VCaP (cell line): ENCODE data around the gene MANEA.
A peak's percentile ranks its signal among the peaks of the same experiment; 100 is the strongest.
"Not testable (repeated sequence)": the region's sequence is repeated elsewhere in the genome, so short reads cannot be mapped to it uniquely, and the experiment has no call there.

Experiments
- H3K27ac ChIP-seq: fragments of 450-650 bp; 2 replicates; pipeline ENCODE4 v1.5.1; 2017
- TF ChIP-seq, protein P1 (sequence below): fragments of 450-650 bp; conservative IDR thresholded peaks from 2 replicates; pipeline ENCODE4 v1.5.1; 2017; ENCODE audit warnings: mild to moderate bottlenecking, moderate library complexity

The MANEA gene

DNA sequence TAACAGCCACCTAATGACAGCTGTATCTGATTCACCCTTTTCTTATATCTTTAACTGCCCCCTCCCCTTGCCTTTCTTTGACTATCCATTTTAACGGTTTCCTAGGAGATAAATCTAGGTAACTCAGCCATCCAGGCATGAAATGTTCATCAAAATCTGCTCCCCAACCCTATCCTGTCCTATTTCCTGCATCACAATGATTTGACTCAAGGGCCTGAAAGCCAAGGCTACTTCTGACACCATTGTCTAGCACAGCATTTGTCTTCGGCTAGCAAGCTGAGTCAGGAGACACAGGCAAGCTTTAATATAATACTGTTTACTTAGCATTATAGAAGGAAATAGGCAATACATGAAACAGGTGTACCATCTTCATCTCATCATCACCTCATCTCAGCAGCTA lies 31.6 kb upstream of the MANEA start:
- H3K27ac ChIP-seq = peak overlapping the region; percentile 37
- TF ChIP-seq, protein P1, sequence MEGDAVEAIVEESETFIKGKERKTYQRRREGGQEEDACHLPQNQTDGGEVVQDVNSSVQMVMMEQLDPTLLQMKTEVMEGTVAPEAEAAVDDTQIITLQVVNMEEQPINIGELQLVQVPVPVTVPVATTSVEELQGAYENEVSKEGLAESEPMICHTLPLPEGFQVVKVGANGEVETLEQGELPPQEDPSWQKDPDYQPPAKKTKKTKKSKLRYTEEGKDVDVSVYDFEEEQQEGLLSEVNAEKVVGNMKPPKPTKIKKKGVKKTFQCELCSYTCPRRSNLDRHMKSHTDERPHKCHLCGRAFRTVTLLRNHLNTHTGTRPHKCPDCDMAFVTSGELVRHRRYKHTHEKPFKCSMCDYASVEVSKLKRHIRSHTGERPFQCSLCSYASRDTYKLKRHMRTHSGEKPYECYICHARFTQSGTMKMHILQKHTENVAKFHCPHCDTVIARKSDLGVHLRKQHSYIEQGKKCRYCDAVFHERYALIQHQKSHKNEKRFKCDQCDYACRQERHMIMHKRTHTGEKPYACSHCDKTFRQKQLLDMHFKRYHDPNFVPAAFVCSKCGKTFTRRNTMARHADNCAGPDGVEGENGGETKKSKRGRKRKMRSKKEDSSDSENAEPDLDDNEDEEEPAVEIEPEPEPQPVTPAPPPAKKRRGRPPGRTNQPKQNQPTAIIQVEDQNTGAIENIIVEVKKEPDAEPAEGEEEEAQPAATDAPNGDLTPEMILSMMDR = no peak

DNA sequence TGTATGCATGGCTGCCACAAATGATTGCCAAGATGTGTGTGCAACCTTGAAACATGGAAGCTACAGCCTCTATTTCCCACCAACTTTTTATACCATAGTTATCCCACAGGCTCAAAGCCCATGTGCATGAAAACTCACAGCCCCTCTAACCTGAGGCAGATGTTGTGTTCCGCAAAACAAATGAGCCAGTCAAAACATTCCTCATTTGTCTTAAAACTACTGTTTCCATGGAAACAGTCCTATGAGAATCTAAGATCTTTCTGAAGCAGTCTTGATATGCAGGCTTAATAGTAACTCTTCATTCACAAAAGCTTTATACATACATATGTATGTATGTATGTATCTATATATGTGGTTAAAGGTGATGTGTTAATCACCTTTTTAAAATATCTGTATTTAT lies 31.2 kb upstream of the MANEA start:
- peak overlapping the region; percentile 37 for H3K27ac ChIP-seq

DNA sequence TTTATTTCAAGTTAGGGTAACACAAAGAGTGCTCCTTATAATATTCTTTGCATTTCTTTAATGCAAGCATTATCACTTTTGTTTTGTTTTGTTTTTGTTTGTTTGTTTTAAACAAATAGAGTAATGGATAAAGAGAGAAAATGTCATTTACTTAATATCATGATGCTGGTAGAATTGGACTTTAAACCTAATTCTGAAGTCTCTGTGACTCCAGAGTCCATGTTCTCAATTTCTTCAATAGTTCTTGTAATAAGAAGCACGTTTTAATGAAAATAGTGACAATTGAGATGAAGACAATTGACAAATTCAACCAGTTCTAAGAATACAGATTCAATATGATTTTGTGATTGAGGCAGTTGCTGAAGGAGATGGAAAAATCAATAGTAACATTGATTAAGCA lies 30.3 kb upstream of the MANEA start:
- TF ChIP-seq, protein P1 = no peak
- no peak overlapping the region for H3K27ac ChIP-seq

More for the DNA sequence above, 31.2 kb upstream of the MANEA start:
- TF ChIP-seq, protein P1 = no peak

DNA sequence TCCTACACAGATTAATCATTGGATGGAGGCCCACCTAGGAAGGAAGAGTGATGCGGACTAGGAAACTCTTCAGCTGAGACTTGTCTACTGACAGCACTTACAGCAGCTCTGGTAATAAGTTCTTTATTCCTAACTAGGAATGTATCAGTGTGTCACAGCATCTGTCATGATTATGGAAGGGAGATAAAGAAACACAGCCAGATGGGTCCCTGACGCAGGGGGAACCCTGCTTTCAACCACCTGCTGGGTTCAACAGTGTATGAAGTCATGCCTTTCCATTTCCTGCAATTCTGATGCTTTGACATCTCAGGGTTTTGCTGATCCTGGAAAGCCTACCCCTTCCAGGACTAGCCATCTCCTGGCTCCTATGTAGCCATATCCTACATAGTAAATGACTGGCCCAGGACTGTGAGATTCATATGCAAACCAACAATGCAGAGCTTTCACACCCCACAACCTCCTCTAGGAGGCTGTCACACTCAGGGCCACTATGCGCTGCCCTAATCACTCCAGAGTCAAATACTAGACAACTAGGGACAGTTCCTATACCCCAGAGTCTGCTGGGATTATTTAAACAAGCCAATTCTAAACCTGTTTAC lies 29.0 kb upstream of the MANEA start:
- TF ChIP-seq, protein P1 = no peak
- H3K27ac ChIP-seq = no peak overlapping the region

DNA sequence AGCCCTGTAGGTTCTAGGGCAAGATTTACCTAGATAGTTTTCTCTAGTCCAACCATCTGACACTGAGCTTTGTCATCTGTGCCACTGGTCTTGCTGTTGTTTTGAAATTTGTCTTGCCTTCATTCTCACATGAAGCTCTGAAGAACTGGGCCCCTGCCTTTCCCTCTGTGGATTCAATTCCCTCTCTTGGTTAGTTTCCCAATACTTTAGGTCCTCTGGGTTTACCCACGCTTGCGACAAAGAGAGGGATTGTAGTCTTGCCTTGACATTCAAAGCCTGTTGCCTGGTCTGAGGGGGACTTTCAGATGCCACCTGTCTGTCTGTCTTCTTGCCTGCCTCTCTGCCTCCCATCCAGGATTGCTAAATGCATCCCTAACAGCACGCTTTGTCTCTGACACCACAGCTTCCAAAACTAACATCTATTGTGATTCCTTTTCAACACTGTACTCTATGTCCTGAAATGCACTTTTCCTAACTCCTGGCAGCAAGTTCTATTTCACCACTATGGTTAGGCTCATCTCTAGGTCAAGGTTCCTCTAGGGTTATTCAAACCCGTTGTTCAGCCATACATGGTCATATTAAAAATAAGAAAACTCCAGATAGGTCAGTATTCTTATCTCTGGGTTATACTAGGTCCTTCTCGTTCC lies 25.5 kb upstream of the MANEA start:
- TF ChIP-seq, protein P1 = no peak

DNA sequence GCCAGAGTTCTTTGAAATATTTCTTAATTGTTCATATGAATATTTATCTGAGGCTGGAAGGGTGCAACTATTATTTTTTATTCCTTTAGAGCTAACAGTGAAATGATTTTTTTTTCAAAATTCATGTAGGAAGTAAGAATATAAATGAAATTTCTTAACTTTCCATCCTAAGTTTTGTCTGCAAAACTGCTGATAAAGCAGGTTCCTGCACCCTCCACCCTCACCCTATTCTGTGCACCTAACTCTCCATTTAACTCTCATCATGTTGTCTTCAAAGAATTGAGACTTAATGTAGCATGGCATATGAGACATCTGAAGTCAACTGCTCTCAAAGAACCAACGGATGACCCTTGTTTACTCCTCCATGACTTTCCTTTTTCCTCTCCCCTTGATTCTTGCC lies 23.5 kb upstream of the MANEA start:
- TF ChIP-seq, protein P1 = no peak
- H3K27ac ChIP-seq = no peak overlapping the region

More for the DNA sequence above, 25.5 kb upstream of the MANEA start:
- no peak overlapping the region for H3K27ac ChIP-seq

DNA sequence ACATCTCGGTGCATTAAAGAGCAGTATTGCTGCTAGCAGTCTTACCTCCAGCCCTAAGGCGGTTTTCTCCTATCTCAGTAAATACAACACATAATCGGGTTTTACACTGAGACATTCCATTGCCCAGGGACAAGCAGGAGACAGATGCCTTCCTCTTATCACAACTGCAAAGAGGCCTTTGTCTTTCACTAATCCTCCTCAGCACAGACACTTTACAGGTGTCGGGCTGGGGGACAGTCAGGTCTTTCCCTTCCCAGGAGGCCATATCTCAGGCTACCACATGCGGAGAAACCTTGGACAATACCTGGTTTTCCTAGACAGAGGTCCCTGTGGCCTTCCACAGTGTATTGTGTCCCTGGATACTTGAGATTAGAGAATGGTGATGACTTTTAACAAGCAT lies 16.4 kb upstream of the MANEA start:
- H3K27ac ChIP-seq = not testable (repeated sequence)

DNA sequence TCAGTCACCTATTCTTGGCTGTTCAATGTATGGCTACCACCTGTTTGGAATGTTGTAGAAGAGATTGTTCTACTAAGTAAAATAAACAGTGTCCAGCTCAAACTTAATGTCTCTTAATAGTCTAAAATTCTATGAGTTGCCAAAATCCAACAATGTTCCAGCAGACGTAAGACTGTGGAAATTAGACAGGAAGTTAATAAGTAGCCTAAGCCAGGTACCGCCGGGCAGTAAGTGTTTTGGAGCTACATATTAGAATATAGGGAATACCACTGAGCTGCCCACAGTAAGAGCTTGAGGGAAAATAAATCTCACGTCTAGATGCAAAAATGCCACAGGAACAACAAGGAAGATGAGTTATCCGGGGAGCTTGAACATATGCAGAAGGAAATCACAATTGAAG lies 7.8 kb upstream of the MANEA start:
- TF ChIP-seq, protein P1 = no peak

More for the DNA sequence above, 7.8 kb upstream of the MANEA start:
- H3K27ac ChIP-seq = no peak overlapping the region
